GM18520 (cell line): ENCODE measurements around the gene RAB25.
A peak's percentile ranks its signal among the peaks of the same experiment; 100 is the strongest.
"Not testable (repeated sequence)": the region's sequence is repeated elsewhere in the genome, so short reads cannot be mapped to it uniquely, and the experiment has no call there.

Experiments used
- ATAC-seq: cut with Tn5 transposase; IDR thresholded peaks from one replicate; pipeline ENCODE4 v1.9.1; 2021; ENCODE audit not compliant: unreplicated experiment

RAB25 gene

DNA sequence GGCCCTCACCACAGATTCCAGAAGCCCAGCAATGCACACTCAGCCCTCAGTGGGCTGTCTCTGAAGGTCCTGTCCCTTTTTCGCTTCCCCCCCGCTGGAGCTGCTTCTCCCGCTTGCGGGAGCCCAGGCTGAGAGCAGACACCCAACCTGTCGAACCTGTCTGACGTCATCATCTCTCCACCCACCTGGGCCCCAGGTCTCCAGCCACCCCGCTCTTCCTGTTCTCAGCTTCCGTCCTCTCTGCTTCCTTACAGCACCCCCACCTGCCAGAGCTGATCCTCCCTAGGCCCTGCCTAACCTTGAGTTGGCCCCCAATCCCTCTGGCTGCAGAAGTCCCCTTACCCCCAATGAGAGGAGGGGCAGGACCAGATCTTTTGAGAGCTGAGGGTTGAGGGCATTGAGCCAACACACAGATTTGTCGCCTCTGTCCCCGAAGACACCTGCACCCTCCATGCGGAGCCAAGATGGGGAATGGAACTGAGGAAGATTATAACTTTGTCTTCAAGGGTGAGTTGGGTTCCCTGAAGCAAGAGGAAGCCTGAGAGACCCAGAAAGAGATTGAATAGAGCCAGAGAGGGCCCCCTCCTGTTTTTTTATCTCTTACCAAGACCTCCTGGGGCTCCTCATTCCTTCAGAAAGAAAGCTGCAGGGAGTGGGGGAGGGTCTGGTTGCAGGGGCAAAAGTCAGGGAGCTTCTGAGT is at the start of gene RAB25:
Gene RAB25 (plus strand): TSS at position 224 of the 700 bp plus-strand sequence. CDS start 241 bp downstream, at position 465.
- ATAC-seq, result no peak

DNA sequence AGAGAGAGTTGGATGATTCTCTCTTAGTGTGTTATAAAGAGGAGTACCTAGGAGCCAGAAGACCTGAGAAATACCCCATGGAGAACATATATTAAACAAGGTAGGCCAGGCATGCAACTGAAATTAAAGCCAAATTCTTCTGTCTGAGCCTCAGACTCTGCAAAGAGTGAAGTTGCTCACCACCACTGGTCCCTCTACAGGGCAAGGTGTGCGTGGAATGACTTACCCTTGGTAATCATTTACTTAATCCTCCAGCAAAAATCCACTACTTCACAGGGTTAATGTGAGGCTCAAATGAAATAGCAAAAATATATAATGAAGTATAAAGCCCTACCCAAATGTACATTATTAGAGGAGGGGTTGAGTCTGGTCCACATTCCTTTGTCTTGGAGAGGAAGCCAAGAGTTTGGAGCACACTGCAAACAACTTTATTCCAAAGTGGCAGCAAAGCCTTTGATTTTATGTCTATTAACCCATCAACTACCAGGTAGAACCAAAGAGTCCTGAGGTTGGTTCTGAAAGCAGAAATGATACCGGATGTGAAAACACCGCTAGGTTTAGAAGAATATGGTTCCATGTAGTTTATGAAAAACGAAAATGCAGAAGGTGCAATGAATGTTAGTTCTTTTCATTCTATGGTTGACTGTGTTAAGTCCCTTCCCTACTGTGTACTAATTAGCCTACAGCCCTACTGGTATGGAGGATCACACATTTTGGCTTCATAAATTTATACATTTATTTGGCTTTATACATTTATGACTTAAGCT is 48.7 kb upstream of the RAB25 start:
- peak; percentile 72 for ATAC-seq

- ATAC-seq, result no peak
These were observed 46.1 kb upstream of the RAB25 start for GRCh38 chr1:156014829-156015228.

DNA sequence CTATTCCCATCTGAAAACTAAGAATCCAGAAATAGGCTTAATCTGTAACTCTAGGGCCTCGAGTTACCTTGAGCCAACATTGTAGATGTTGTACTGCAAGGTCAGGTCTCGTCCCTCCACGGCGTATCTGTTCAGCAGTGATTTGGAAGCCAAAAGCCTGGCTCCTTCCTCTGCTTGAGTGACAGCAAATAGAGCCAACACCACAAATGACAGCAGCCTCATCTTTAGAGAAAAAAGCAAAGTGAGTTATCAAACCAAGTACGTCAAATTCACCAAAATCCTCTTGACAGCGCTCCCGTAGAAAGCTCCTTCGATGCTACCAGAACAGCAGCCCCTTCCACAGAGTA is 41.0 kb upstream of the RAB25 start:
- ATAC-seq, result no peak

DNA sequence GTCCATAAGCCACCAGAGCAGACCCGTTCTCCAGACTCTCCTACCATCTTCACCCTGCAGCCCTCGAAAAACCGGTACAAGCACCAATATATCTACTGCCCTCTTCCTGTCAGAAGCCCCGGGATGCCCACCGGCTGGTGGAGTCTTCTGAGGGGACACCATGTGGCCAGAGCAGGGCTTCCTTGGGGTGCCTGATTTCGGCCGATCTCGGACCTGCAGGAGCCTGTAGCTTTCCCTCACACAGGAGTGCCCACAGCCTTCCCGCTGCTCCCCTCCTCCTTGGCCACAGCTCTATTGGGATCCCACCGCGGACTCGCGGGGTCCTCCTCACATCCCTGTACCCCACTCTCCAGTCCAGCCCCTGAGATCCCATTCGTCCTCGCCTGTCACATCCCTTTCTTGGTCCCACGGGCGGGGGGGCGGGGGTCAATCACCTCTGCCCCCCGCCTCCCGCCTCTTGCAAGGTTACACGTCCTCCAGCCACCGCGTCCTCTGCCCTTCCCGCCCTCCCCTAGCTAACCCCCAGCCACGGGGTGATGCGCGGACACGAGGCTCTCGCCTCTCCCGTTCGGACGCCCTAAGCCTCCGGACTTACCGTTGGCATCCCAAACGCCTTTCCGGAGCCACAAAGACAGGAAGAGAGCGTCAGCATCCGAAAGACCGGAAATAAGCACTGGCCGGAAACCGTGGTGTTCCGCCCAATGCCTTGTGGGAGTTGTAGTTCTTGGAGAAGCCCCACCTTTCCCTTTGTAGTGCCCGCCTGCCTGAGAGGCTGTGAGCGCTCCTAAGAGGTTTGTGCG is 40.5 kb upstream of the RAB25 start, which contains the start of gene SSR2:
Gene SSR2 (minus strand): TSS at position 659 of the 800 bp plus-strand sequence. CDS start 784 bp downstream, outside the sequence.
- peak; percentile 93 for ATAC-seq

- ATAC-seq, result no peak
These were observed 39.9 kb upstream of the RAB25 start for GRCh38 chr1:156021093-156021428.

- no peak for ATAC-seq
These were observed 39.0 kb upstream of the RAB25 start for GRCh38 chr1:156021954-156022353.

DNA sequence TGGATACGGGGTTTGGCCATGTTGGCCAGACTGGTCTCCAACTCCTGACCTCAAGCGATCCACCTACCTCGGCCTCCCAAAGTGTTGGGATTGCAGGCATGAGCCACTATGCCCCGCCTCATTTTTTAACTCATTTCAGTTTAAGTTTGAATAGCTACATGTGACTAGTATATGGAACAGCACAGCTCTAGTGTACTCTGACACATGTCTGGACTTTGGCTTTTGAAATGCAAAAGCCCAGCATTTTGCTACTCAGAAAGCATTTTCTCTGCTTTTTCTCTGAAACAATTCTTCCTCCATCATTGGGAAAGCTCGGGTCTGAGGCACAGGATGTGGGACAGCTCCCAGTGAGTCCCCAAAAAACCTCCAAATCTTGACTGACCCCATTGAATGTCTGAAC is 36.2 kb upstream of the RAB25 start:
- ATAC-seq, result no peak

DNA sequence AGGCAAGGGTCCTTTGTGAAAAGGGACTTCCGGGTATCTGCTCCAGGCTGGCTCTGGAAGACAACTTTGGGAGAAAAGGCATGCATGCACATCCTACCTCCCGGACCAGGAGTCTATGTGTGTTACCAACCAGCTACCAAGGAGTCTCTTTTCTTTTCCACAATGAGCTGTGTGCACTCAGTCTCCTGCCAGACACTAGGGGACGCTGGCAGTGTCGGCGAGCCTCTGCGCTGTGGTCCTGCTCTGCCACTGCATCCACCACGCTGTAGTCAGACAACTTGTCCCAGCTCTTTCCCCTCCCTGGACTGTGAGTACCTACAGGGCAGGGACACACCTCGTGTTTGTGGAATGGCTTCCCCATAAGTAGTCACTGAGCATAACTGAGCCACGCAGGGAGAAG is 35.1 kb upstream of the RAB25 start:
- no peak for ATAC-seq

- no peak for ATAC-seq
These were observed 34.4 kb upstream of the RAB25 start for GRCh38 chr1:156026588-156026987.

- ATAC-seq, result no peak
These were observed 27.9 kb upstream of the RAB25 start for GRCh38 chr1:156033011-156033410.

DNA sequence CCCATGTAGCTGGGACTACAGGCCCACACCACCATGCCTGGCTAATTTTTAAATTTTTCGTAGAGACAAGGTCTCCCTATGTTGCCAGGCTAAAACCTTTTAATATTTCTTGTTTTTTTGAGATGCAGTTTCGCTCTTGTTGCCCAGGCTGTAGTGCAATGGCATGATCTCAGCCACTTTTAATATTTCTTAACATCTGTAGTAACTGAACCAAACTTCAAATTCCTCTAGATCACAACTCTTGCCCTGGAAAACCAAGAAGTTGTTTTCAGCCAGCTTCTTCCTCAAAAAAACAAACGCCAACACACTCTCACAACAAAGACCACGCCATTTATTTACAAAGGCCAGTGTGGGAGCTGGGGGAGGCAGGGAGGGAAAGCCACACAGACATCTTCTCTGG is 26.0 kb upstream of the RAB25 start:
- not testable (repeated sequence) for ATAC-seq

GRCh38 chr1:156042828-156043227 is 18.1 kb upstream of the RAB25 start:
- ATAC-seq, result no peak

- no peak for ATAC-seq
These were observed 15.9 kb upstream of the RAB25 start for GRCh38 chr1:156045076-156045475.

DNA sequence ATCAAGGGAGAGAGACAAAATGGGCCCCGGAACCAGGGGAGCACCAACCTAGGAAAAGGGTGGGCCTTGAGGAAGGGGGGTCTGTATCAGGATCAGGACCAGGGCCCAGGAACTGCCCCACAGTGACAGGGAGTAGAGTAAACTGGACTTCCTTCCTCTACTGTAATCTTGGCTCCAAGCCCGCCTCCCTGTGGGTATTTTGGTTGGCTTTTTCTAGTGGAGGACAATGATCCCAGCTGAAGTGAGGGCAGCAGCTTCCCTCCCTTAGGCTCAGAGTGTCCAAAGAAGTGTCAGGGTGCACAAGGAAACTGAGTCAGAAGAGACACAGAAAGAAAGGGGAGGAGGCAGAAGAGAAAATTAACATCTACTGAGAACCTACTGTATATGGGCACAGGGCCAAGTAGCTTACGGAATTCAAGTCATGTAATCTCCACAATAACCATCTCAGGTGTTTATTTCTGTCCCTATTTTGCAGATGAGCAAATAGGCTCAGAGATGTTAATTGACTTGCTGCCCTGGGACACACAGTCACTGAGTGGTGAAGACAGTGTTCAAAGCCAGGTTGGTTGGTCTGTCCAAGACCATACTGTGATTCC is 12.2 kb upstream of the RAB25 start:
- no peak for ATAC-seq

DNA sequence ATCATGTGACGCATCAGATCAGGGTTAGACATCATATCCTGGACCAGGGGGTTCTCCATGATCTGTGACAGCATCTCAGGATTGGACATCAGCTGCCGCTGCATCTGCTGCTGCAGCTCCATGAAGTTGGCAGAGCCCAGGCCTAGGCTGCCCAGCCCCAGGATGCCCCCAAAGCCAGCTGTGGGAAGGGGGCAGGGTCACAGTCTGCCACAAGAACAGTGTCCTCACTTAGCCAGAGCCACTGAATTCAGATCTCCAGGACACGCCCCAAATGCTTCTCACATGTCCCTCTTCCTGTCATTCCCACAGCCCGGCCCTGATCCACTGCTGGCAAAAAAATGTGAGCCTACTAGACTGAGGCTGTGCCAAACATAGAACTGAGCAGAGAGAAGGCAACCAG is 10.6 kb upstream of the RAB25 start:
- no peak for ATAC-seq

DNA sequence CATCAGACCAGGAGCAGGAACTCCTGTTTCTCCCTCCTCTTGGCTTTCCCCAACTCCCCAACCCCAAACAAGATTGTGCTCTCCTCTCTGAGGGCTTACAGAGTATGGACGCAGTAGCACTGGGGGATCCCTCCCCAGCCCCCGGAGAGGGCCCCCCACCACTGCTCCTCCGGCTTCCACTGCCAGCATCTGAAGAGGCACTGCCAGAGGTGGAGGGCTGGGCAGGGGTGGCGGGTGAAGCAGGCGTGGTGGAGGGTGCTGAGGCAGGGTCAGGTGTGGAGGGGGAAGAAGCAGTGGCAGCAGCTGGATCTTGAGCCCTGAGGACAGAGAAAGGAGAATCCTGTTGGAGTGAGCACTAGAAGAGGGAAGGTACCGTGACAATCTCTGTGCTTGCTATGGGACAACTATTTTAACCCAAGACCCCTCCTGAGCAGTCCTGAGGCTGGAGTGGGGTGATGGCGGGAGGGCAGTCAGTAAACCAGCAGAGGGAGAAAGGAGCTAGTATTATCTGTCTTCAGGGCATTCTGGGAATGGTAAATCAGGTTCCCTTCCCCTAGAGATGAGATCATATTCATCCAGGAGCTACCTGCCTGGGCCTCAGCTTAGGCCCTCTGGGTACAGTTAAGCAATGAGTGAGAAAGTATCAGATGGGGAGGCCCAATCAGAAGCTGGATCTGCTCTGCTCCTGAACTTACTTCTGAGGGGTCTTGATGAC is 9.8 kb upstream of the RAB25 start:
- ATAC-seq, result no peak

- ATAC-seq, result no peak
These were observed 7.8 kb upstream of the RAB25 start for GRCh38 chr1:156052862-156053767.

DNA sequence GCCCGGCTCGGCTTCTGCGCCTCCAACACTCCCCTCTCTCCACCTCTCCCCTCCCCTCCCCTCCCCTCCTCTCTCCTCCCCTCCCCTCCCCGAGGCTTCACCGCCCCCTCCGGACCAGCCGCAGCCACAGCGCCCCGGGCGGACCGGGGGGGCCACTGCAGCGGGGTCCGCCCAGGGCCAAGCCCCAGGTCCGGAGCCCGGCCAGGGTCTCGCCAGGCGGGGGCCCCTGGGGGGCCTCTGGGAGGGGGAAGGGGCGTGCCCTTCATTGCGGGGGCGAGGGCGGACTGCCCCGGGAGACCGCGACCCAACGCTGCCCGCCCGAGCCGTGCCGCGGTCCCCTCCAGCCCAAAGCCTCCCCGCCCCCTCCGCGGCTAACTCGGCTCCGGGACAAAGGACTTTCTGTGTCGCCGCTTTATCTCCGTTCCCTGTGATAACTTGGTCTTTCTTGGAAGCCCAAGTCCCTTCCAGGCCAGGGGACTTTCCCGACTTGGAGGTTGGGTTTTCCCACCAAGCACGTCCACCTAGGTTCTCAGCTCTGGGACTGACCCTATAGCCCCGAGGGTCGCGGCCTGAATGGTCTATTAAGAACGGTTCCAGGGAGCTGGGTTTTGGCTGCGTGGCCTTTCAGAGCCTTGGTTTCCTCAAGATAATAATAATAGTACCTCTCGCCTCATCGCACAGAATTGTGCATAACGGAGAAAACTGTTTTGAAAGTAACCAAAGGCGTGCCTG is 7.0 kb upstream of the RAB25 start, which contains the start of gene UBQLN4:
Gene UBQLN4 (minus strand): TSS at position 31 of the 732 bp plus-strand sequence. CDS start 97 bp downstream, outside the sequence.
- peak; percentile 36 for ATAC-seq
